Esophagus mucosa (tissue), 1 donor: ENCODE data around the gene SP3. TPM values are rescaled to one million over a fixed set of nuclear protein-coding genes. Genes with fewer than 3 reads are reported as not detected.

ENCODE experiments used
- ATAC-seq: fragments of 200-7000 bp; cut with Tn5 transposase; one replicate; pipeline ENCODE4 v1.9.1; 2020
- total RNA-seq: library from RNA; stranded (reverse); gene quantifications from one replicate; pipeline ENCODE4 v1.2.4, GENCODE V29; 2023
- donor health status: DM: yes; HTN: yes; CAD: no.

SP3 gene
- 51.1 TPM for total RNA-seq

- peak; percentile 88 for ATAC-seq
These were observed at the start of gene SP3 for GRCh38 chr2:173965372-173966025. SP3 (minus strand) TSS chr2:173965373; CDS start chr2:173965171, 202 bp downstream.

- ATAC-seq = no peak
These were observed 49.5 kb upstream of the SP3 start for GRCh38 chr2:174014699-174015070.

GRCh38 chr2:174014011-174014698 lies 49.0 kb upstream of the SP3 start:
- peak; percentile 53 for ATAC-seq

- ATAC-seq = peak; percentile 18
These were observed 48.2 kb upstream of the SP3 start for GRCh38 chr2:174013315-174013751.

GRCh38 chr2:174012347-174013314 lies 47.5 kb upstream of the SP3 start:
- peak; percentile 83 for ATAC-seq

GRCh38 chr2:174011796-174012195 lies 46.6 kb upstream of the SP3 start:
- ATAC-seq = no peak

- ATAC-seq = no peak
These were observed 46.0 kb upstream of the SP3 start for GRCh38 chr2:174011173-174011572.

GRCh38 chr2:174009488-174010223 lies 44.5 kb upstream of the SP3 start:
- no peak for ATAC-seq

- ATAC-seq = no peak
These were observed 43.5 kb upstream of the SP3 start for GRCh38 chr2:174008720-174009119.

- ATAC-seq = no peak
These were observed 41.8 kb upstream of the SP3 start for GRCh38 chr2:174007010-174007409.

GRCh38 chr2:174005801-174006419 lies 40.7 kb upstream of the SP3 start:
- no peak for ATAC-seq

GRCh38 chr2:174004905-174005605 lies 39.9 kb upstream of the SP3 start:
- ATAC-seq = peak; percentile 93

GRCh38 chr2:174003720-174004695 lies 38.8 kb upstream of the SP3 start:
- peak; percentile 38 for ATAC-seq

GRCh38 chr2:174002679-174003078 lies 37.5 kb upstream of the SP3 start:
- no peak for ATAC-seq

- ATAC-seq = no peak
These were observed 35.9 kb upstream of the SP3 start for GRCh38 chr2:174001107-174001506.

GRCh38 chr2:173999724-174000123 lies 34.6 kb upstream of the SP3 start:
- no peak for ATAC-seq

- peak; percentile 5 for ATAC-seq
These were observed 34.1 kb upstream of the SP3 start for GRCh38 chr2:173999272-173999671.

- no peak for ATAC-seq
These were observed 33.2 kb upstream of the SP3 start for GRCh38 chr2:173998386-173998785.

GRCh38 chr2:173997753-173998152 lies 32.6 kb upstream of the SP3 start:
- ATAC-seq = no peak

GRCh38 chr2:173997269-173997668 lies 32.1 kb upstream of the SP3 start:
- ATAC-seq = peak; percentile 74
